Smooth muscle cell (in vitro differentiated cells): ENCODE results near the gene PLAC1. TPM values are rescaled to one million over a fixed set of nuclear protein-coding genes. Genes with fewer than 3 reads are reported as not detected.

Experiments used
- DNase-seq: peaks from one replicate; lab custom pipeline; 2025; ENCODE audit not compliant: unreplicated experiment; lab: John Stamatoyannopoulos, UW
- H2AFZ ChIP-seq: fragments of 200-600 bp; sonication (generic); 2 replicates; pipeline ENCODE4 v1.6.0; 2016; ENCODE audit warnings: antibody characterized with exemption, low read depth, mild to moderate bottlenecking
- H3F3A ChIP-seq: fragments of 200-600 bp; sonication (generic); 2 replicates; pipeline ENCODE4 v1.6.0; 2017; ENCODE audit warnings: antibody characterized with exemption, low read depth
- H3K27ac ChIP-seq: fragments of 200-600 bp; sonication (generic); 2 replicates; pipeline ENCODE4 v1.5.1; 2016; ENCODE audit warnings: low read depth, mild to moderate bottlenecking
- H3K27me3 ChIP-seq: fragments of 200-600 bp; sonication (generic); 2 replicates; pipeline ENCODE4 v1.6.1; 2016; ENCODE audit warnings: low read depth, mild to moderate bottlenecking
- H3K36me3 ChIP-seq: fragments of 200-600 bp; sonication (generic); 2 replicates; pipeline ENCODE4 v1.5.1; 2016; ENCODE audit warnings: low read depth
- H3K4me1 ChIP-seq: fragments of 200-600 bp; sonication (generic); 2 replicates; pipeline ENCODE4 v1.5.1; 2016; ENCODE audit warnings: low read depth
- H3K4me2 ChIP-seq: fragments of 200-600 bp; sonication (generic); 2 replicates; pipeline ENCODE4 v1.6.0; 2016; ENCODE audit warnings: mild to moderate bottlenecking
- H3K4me3 ChIP-seq: fragments of 200-600 bp; sonication (generic); 2 replicates; pipeline ENCODE4 v1.5.1; 2016; ENCODE audit warnings: mild to moderate bottlenecking
- H3K79me2 ChIP-seq: fragments of 200-600 bp; sonication (generic); 2 replicates; pipeline ENCODE4 v1.6.0; 2016; ENCODE audit warnings: low read depth, mild to moderate bottlenecking
- H3K9ac ChIP-seq: fragments of 200-600 bp; sonication (generic); 2 replicates; pipeline ENCODE4 v1.6.0; 2016; ENCODE audit warnings: low read depth
- H3K9me3 ChIP-seq: fragments of 200-600 bp; sonication (generic); replicated peaks from 2 replicates; pipeline ENCODE4 v1.5.1; 2016; ENCODE audit warnings: low read depth
- H4K20me1 ChIP-seq: fragments of 200-600 bp; sonication (generic); 2 replicates; pipeline ENCODE4 v1.6.0; 2016; ENCODE audit warnings: low read depth
- WGBS: methylation state at CpG from one replicate; pipeline ENCODE4 v1.1.7; 2016; ENCODE audit warnings: low lambda C conversion rate; 5-methylcytosine and 5-hydroxymethylcytosine counted together
- polyA plus RNA-seq: library from polyadenylated mRNA; unstranded; fragments of >200 nt; fragmentation: Nextera tagmentation; extraction: Ambion mirVana; gene quantifications from 2 replicates; pipeline ENCODE4 v1.2.1, GENCODE V29; 2016
- total RNA-seq: library from RNA; depleted of rRNA; stranded (reverse); fragments of >200 nt; gene quantifications from 2 replicates; pipeline ENCODE4 v1.2.3, GENCODE V29; 2014
- TF ChIP-seq, protein P1 (sequence below): fragments of 200-600 bp; sonication (generic); IDR thresholded peaks from 2 replicates; pipeline ENCODE4 v1.5.1; 2017; ENCODE audit warnings: borderline replicate concordance, mild to moderate bottlenecking, antibody characterized with exemption; ENCODE audit not compliant: insufficient read depth, poor library complexity, severe bottlenecking

The PLAC1 gene
- total and polyA plus RNA-seq, 2 experiments from 2014 or later: 0.31 to 1.1 TPM

DNA sequence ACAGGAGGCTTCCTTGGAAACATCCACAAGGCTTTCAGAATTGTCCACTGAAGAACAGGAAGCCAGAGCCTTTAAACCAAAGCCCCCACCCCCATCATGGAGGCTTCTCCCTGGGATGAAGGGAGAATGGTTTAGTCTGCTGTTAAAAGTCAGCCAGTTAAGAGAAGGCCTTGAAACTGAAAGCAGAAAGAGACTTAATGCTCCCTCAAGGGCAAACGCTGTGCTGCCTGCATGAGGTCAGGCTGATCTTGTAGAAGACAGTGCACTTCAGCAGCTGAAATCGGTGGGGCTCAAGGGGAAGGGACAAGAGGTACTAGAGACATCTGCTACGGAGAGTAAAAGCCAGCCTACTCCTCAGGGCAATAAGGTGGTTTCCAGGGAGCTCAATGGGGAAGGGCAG lies 129.3 kb downstream of the PLAC1 start:
- no peaks in the 10 kb centered on the region for H4K20me1 ChIP-seq
- no peaks in the 10 kb centered on the region for H3K27me3 ChIP-seq
- 67% methylated on average over 3 of the region's 3 CpGs for WGBS
- no peaks in the 10 kb centered on the region for H3K9me3 ChIP-seq
- no peaks in the 10 kb centered on the region for H3F3A ChIP-seq
- no peak overlapping the region for H3K4me3 ChIP-seq
- H3K4me1 ChIP-seq: no peaks in the 10 kb centered on the region
- H3K9ac ChIP-seq: no peak overlapping the region
- H3K4me2 ChIP-seq: no peak overlapping the region
- H3K36me3 ChIP-seq: no peaks in the 10 kb centered on the region
- H3K27ac ChIP-seq: no peak overlapping the region
- TF ChIP-seq, protein P1, sequence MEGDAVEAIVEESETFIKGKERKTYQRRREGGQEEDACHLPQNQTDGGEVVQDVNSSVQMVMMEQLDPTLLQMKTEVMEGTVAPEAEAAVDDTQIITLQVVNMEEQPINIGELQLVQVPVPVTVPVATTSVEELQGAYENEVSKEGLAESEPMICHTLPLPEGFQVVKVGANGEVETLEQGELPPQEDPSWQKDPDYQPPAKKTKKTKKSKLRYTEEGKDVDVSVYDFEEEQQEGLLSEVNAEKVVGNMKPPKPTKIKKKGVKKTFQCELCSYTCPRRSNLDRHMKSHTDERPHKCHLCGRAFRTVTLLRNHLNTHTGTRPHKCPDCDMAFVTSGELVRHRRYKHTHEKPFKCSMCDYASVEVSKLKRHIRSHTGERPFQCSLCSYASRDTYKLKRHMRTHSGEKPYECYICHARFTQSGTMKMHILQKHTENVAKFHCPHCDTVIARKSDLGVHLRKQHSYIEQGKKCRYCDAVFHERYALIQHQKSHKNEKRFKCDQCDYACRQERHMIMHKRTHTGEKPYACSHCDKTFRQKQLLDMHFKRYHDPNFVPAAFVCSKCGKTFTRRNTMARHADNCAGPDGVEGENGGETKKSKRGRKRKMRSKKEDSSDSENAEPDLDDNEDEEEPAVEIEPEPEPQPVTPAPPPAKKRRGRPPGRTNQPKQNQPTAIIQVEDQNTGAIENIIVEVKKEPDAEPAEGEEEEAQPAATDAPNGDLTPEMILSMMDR: no peak
- H2AFZ ChIP-seq: no peak overlapping the region
- H3K79me2 ChIP-seq: no peaks in the 10 kb centered on the region
- no peak for DNase-seq

DNA sequence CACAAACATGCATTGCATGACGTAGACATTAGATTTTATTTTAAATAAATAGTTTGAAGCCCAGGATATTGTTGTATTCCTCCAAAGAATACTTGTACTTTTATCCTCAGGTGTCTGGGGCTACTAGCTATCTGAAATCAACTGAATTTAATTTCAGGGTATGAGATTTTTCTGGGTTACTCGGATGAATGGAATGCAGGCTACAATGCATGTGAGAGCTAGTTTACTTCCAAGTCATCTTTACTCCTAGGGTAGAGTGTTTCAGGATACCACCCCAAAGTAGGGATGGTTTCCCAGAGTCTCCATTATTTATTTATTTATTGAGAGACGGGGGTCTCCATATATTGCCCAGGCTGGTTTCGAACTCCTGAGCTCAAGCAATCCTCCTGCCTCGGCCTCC lies 131.9 kb downstream of the PLAC1 start:
- H3K9me3 ChIP-seq: no peaks in the 10 kb centered on the region
- WGBS: 91% methylated on average over 5 of the region's 5 CpGs
- H3K27me3 ChIP-seq: no peaks in the 10 kb centered on the region
- DNase-seq: no peak
- no peaks in the 10 kb centered on the region for H3K4me1 ChIP-seq
- no peak overlapping the region for H3K9ac ChIP-seq
- no peak overlapping the region for H2AFZ ChIP-seq
- H3K36me3 ChIP-seq: no peaks in the 10 kb centered on the region
- no peaks in the 10 kb centered on the region for H4K20me1 ChIP-seq
- no peak overlapping the region for H3K4me2 ChIP-seq
- no peaks in the 10 kb centered on the region for H3F3A ChIP-seq
- H3K27ac ChIP-seq: no peak overlapping the region
- no peaks in the 10 kb centered on the region for H3K79me2 ChIP-seq
- H3K4me3 ChIP-seq: no peak overlapping the region
- TF ChIP-seq, protein P1: no peak

DNA sequence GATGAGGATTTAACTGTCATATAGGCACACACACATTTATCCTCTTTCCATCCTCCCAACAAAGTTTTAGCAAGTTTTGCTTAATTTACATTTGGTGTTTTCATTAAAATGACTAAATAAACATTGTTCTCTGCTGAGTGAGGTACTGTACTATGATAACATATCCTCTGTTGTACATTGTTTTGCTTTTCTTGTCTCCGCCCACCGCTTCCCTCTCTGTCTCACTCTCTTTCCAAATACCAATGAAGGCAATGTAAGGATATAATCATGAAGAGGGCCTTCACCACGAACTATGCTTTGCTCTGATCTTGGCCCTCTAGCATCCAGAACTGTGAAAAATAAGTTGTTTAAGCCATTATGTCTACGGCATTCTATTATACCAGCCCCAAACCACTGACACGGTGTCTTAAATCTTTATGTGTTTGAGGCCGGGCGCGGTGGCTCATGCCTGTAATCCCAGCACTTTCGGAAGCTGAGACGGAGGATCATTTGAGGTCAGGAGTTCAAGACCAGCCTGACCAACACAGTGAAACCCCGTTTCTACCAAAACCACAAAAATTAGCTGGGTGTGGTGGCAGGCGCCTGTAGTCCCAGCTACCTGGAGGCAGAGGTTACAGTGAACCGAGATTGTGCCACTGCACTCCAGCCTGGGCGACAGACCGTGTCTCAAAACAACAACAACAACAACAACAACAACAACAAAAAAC lies 133.0 kb downstream of the PLAC1 start:
- no peak for DNase-seq
- no peaks in the 10 kb centered on the region for H3K27me3 ChIP-seq
- H2AFZ ChIP-seq: no peak overlapping the region
- H3K4me2 ChIP-seq: no peak overlapping the region
- H4K20me1 ChIP-seq: no peaks in the 10 kb centered on the region
- H3F3A ChIP-seq: no peaks in the 10 kb centered on the region
- no peaks in the 10 kb centered on the region for H3K4me1 ChIP-seq
- no peaks in the 10 kb centered on the region for H3K79me2 ChIP-seq
- no peak overlapping the region for H3K9ac ChIP-seq
- H3K4me3 ChIP-seq: no peak overlapping the region
- 73% methylated on average over 15 of the region's 15 CpGs for WGBS
- H3K9me3 ChIP-seq: no peaks in the 10 kb centered on the region
- no peaks in the 10 kb centered on the region for H3K36me3 ChIP-seq
- TF ChIP-seq, protein P1: no peak
- no peak overlapping the region for H3K27ac ChIP-seq

DNA sequence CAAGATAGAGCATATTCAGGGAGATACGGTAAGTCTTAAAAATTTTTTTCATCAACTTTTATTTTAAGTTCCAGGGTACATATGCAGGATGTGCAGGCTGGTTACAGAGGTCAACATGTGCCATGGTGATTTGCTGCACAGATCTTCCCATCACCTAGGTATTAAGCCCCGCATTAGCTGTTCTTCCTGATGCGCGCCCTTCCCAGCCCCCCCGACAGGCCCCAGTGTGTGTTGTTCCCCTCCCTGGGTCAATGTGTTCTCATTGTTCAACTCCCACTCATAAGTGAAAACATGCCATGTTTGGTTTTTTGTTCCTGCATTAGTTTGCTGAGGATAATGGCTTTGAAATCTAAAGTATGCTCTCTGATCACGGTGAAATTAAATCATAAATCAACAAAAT lies 134.1 kb downstream of the PLAC1 start:
- DNase-seq: no peak
- Histone ChIP-seq H3F3A (no peaks in the 10 kb centered on the region), H3K4me3 (no peak overlapping the region), H4K20me1 (no peaks in the 10 kb centered on the region), H3K9me3 (no peaks in the 10 kb centered on the region), H3K4me1 (no peaks in the 10 kb centered on the region), H3K36me3 (no peaks in the 10 kb centered on the region), H2AFZ (no peak overlapping the region), H3K27ac (no peak overlapping the region), H3K79me2 (no peaks in the 10 kb centered on the region), H3K9ac (no peak overlapping the region), H3K4me2 (no peak overlapping the region), H3K27me3 (no peaks in the 10 kb centered on the region)
- TF ChIP-seq, protein P1: no peak
- 95% methylated on average over 6 of the region's 6 CpGs for WGBS
